ENCODE data around the gene TTLL9.
"Not testable (repeated sequence)": the region's sequence is repeated elsewhere in the genome, so short reads cannot be mapped to it uniquely, and the experiment has no call there.

Gene TTLL9

GRCh38 chr20:31879143-31879987 lies 8.9 kb downstream of the TTLL9 start:
- peak; percentile 89 for DNase-seq (ENCODE audit: low read depth)

- DNase-seq (ENCODE audit: low read depth), result no peak
Measured at GRCh38 chr20:31881945-31882344, 11.5 kb downstream of the TTLL9 start.

GRCh38 chr20:31883829-31884228 lies 13.4 kb downstream of the TTLL9 start:
- no peak for DNase-seq (ENCODE audit: low read depth)

DNA sequence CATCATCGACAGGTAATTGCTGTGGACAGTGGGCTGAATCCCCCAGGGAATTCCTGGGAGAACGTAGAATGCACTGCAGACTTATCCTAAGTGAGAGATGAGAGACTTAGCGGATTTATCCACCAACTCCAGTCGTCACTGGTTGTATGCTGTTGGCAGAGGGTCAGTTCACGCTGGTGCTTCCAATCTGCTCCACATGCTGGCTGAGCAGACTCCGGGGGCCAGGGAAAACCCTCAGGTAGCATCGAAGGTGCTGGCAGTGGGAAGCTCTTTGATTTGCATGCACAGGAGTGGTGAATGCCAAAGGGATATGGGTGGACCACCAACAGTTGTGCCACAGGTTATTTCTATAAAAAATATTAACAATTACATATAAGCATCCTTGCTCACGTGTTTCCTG lies 20.2 kb downstream of the TTLL9 start:
- DNase-seq (ENCODE audit: low read depth), result no peak

- peak; percentile 47 for DNase-seq (ENCODE audit: low read depth)
Measured at GRCh38 chr20:31894980-31895675, 24.7 kb downstream of the TTLL9 start.

DNA sequence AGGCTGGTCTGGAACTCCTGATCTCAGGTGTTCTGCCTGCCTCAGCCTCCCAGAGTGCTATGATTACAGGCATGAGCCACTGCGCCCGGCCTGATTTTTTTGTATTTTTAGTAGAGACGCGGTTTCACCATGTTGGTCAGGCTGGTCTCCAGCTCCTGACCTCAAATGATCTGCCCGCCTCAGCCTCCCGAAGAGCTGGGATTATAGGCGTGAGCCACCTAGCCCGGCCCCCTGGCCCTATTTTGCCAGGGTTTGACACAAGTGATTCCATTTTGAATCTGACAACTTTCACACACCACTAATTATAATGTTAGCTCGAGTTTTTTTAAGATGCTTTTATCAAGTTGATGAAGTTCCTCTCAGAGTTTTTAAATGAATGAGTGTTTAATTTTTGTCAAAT lies 25.6 kb downstream of the TTLL9 start:
- no peak for DNase-seq (ENCODE audit: low read depth)

DNA sequence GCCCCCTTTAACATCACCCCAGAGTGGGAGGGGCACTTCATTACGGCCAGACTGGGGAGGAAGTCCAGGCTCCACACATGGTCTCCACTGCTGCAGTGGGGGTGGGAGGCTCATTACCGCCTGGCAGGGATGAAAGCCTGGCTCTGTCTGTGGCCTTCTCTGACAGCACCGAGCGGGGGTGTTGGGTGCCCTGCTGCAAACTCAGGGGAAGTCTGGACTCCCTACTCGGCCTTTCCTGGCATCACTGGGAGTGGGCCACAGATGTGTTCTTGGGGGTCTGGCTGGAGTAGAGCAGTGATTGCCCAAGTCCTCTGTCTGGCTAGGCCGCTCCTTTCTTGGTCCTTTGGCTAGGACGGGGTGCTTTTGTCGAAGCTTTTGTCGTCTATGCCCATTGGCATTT lies 27.1 kb downstream of the TTLL9 start:
- no peak for DNase-seq (ENCODE audit: low read depth)

DNA sequence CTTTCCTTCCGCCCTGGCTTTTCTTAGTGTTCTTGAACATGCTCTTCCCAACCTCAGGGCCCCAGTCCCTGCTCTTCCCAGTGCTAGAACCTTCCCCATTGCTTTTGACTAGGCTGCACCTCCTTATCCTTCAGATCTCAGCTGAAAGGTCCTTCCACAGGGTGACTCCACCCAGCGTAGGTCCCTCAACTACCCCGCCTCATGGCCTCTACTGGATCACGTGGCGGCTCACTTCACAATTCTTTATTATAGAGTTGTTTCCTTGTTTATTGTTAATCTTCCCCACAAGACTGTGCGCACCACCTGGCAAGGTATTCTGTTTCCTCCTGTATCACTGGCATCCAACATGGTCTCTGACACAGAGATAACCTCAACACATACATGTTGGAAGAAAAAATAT lies 31.2 kb downstream of the TTLL9 start:
- DNase-seq (ENCODE audit: low read depth), result no peak

DNA sequence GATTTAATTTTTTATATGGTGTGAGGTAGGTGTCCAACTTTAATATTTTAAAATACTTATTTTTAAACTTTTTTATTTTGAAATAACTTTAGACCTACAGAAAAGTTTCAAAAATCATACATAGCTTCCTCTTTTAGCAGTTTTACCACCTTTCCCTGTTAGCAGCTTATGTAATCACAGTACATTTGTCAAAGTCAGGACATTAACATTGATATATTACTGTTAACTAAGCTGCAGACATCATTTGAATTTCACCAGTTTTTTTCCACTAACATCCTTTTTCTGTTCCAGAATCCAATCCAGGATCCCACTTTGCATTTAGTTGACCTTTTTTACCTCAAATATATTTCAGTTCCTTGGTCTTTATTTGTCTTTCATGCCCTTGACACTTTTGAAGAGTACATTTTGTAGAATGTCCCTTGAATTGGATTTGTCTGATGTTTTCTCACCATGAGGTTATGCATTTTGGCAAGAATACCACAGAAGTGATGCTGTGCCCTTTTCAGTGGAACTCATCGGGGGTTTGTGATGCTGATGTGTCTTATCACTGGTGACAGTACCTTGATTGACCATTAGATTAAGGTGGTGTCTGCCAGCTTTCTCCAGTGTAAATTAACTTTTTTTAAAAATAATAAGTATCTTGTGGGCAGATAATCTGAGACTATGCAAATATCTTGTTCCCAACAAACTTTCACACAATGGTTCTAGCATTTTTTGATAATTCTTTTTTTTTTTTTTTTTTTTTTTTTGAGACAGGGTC lies 33.4 kb downstream of the TTLL9 start:
- DNase-seq (ENCODE audit: low read depth), result no peak

- no peak for DNase-seq (ENCODE audit: low read depth)
Measured at GRCh38 chr20:31906001-31906400, 35.6 kb downstream of the TTLL9 start.

DNA sequence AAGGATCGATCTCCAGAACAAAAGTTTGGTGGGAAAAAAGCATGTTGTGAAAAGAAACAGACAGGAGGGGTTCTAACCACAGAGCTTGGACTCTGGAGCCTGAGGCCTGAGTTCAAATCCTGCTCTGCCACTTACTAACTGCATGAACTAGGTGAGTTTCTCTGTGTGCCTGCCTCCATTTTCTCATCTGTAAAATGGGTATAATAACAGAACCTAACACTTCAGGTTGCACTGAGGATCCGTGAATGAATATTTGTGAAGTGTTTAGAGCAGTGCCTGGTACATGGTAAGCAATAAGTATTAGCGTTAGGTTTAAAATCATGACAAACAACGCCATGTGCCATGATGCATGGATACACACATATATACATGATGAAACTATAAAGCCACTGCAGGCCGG lies 36.6 kb downstream of the TTLL9 start:
- no peak for DNase-seq (ENCODE audit: low read depth)

GRCh38 chr20:31908016-31908415 lies 37.6 kb downstream of the TTLL9 start:
- no peak for DNase-seq (ENCODE audit: low read depth)

DNA sequence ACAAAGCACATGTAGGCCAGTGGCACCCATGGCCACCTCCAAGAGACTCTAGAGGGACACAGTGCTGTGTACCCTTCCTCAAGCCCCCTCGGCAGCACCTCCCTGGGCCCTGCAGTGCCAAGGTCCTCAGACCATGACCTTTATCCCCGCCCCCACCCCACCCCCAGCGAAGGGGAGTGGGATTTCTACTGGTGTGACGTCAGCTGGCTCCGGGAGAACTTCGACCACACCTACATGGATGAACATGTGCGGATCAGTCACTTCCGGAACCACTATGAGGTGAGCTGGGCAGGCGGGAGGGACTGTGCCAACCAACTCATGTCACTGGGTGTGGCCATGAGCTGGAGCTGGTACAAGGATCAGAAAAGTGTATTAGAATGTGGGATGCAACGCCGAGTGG lies 38.0 kb downstream of the TTLL9 start:
- no peak for DNase-seq (ENCODE audit: low read depth)

- DNase-seq (ENCODE audit: low read depth), result no peak
Measured at GRCh38 chr20:31909253-31910070, 39.0 kb downstream of the TTLL9 start.

DNA sequence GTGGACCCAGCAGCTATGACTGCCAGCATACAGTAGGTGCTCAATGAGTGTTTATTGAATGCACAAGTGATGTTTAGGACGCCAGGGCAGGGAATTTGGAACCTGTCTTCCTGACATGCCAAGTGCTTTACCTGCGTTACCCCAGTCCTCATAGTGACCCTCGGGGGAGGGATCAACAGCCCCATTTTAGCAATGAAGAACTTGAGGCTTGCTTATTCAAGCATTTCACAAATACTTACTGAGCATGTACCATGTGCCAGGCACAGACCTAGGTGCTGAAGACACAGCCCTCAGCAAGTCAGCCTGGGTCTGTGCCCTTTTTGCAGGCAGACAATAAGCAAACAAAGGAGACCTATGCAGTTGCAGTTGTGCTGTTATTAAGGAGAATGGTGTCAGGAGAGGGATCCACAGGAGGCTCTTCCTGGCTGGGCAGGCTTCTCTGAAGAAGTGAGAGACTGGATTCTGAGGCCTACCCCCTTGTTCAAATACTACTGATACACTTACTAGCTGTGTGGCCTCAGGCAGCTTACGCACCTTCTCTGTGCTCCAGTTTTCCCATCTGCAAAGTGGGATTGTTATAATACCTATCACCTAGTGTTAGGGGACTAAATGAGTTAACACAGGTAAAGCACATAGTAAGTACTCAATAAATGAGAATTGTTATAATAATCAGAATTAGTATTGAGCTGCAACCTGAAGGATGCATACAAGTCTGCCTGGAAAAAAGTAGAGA lies 39.8 kb downstream of the TTLL9 start:
- DNase-seq (ENCODE audit: low read depth), result no peak

DNA sequence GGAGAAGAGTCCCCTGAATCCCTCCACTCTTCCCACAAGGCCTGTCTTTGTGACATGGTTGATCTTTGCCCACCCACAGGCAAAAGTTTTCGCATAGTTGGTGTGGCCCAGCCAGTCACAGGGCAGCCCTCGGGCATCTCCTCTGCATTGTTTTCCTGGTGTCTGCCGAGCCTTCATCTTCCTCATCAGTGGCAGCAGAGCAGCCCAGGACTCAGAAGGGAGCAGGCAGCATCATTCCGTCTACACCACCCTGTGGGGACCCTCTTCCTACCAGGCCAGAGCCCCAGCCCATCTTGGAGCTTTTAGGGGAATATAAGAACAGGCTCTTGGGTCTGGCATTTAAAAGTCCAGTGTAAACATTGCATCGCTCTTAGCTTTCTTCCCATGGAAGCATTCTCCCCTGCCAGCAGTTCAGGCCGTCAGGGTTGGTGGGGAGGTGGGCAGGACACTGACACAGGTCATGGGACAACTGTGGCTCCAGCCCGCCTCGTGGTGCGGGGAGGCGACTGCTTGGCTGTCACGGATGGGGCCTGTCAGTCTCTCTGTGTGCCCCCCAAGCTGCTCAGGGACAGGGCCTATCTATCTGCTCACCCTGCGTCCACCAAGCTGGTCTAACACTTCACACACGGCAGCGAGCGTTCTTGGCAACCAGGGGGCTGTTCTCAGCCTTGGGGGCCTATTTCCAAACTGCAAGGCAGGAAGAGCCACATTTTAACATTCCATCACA lies 43.2 kb downstream of the TTLL9 start:
- no peak for DNase-seq (ENCODE audit: low read depth)

- DNase-seq (ENCODE audit: low read depth), result no peak
Measured at GRCh38 chr20:31914170-31914569, 43.7 kb downstream of the TTLL9 start.

GRCh38 chr20:31915491-31916280 lies 45.3 kb downstream of the TTLL9 start:
- no peak for DNase-seq (ENCODE audit: low read depth)

GRCh38 chr20:31916708-31917107 lies 46.3 kb downstream of the TTLL9 start:
- no peak for DNase-seq (ENCODE audit: low read depth)

DNA sequence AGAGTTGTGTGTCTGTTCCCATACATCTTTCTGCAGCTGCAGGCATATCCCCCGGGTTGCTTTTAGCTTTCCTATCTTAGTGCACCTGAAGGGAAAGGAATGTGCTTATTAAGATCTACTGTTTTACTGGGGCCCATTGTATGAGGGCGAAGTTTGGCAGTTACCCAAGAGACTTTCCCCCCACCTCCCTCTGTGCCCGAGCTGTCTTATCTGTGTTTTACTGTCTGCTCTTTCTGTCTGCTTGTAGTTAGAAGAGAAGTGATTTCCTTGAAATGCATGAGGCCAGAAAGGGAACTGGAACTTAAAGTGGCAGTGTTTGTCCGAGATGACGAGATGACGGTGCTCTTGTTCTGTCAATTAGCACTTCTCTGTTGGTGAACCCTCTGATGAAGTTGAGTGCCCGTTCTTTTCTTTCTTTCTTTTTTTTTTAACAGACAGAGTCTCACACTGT lies 47.6 kb downstream of the TTLL9 start:
- DNase-seq (ENCODE audit: low read depth), result not testable (repeated sequence)

Data from GM04504 (cell line).